DMS79 (cell line): ENCODE results near the gene MYL4.
"Not testable (repeated sequence)": the region's sequence is repeated elsewhere in the genome, so short reads cannot be mapped to it uniquely, and the experiment has no call there.

ENCODE experiments used
- DNase-seq: peaks from one replicate; lab custom pipeline; 2025; lab: John Stamatoyannopoulos, UW

Gene MYL4

DNA sequence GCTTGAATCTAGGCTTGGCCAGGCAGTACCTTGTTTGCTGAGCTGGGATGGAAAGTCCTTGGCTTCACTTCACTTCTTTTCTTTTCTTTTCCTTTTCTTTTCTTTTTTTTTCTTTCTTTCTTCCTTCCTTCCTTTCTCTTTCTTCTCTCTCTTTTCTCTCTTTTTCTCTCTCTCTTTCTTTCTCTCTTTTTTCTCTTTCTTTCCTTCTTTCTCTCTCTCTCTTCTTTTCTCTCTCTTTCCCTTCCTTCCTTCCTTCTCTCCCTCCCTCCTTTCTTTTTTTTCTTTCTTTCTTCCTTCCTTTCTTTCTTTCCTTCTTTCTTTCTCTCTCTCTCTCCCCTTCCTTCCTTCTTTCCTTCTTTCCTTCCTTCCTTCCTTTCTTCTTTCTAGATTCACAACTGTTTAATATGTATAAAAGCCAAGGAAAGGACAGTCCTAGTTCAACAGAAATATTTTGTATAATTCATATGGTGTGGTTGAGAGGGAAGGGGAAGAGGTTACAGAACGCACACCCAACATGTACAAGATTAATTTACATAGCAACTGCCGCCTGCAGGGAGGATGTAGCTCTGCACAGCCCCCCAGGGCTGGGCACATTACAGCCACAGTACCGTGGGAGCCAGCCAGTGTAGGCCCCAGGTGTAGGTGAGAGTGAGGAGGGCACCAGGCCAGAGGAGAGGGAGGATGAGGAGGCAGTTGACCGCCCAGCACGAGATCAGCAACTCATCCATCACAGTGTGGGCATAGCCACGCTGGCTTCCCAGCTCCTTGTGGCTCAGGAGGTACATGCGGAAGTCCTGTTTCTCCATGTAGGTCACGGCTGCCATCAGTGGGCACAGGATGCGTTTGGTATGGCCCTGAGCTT lies 34.8 kb downstream of the MYL4 start:
- DNase-seq, result no peak

- DNase-seq, result no peak
Observed at GRCh38 chr17:47244697-47245096, 35.5 kb downstream of the MYL4 start.

DNA sequence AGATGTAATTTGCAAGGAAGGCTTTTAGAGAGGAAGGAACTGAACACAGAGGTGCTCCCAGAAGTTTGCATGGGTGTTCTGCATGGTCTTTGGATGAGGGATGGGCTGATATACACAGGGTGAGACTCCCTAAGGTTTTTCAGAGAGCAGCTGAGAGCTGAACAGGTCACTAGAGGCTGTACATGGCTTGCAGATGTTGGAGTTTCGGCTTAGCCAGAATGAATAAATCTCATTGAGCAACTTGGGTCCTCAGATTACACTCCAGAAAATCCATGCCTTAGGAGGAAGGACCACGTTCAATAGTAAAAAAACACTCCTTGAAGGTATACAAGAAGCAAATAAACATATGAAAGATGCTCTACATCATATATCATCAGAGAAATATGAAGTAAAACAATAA lies 37.0 kb downstream of the MYL4 start:
- no peak for DNase-seq

DNA sequence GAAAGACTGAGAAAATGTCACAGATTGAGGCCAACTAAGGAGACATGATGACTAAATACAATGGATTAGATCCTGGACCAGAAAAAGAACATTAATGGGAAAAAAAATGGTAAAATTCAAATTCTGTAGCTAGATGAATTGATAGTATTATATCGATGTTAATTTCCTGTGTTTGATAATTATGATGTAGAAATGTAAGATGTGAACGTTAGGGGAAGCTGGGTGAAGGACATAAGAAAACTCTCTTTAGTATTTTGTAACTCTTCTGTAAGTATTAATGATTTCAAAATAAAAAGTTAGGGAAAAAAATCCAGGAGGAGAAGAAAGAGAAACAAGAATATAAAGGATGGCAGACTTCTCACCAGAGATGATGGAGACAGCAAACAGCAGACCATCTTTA lies 41.7 kb downstream of the MYL4 start:
- DNase-seq, result no peak

DNA sequence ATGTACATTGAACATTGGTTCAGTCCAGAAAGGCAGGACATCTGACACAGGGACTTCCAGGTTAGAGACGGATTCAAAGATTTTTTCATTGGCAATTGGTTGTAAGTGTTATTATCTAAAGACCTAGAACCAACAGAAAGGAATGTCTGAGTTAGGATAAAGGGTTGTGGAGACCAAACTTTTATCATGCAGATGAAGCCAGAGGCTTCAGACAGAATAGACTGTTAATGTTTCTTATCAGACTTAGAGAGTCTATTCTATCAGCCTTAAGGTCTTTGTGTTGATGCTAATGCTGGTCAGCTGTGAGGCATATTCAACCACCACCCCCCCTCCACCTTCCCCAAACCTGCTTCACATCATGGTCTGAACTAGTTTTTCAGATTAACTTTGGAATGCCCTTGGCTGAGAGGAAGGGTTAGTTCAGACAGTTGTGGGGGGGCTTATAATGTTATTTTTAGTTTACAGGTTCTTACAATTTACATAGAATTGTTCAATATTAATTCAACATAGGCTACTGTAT lies 42.3 kb downstream of the MYL4 start:
- no peak for DNase-seq

DNA sequence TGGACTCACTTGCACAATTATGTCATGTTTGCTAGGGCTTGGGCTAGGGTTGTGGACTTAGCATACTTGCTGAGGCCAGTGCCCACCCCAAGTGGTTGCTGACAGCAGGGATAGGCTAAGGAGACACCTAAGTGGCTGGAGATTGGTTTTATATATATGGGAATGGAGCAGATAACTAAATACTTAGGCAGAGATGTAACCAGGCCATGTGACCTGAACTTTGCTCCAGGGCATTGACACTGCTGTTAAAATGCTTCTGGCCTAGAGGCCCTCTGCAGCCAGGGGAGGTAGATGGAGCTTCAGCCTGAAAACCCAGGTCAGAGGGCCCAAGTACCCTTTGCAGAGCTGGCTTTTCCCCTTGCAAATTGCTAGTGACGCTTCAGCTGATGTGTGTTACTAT lies 43.1 kb downstream of the MYL4 start:
- no peak for DNase-seq

GRCh38 chr17:47252766-47253512 lies 43.8 kb downstream of the MYL4 start:
- DNase-seq, result no peak

DNA sequence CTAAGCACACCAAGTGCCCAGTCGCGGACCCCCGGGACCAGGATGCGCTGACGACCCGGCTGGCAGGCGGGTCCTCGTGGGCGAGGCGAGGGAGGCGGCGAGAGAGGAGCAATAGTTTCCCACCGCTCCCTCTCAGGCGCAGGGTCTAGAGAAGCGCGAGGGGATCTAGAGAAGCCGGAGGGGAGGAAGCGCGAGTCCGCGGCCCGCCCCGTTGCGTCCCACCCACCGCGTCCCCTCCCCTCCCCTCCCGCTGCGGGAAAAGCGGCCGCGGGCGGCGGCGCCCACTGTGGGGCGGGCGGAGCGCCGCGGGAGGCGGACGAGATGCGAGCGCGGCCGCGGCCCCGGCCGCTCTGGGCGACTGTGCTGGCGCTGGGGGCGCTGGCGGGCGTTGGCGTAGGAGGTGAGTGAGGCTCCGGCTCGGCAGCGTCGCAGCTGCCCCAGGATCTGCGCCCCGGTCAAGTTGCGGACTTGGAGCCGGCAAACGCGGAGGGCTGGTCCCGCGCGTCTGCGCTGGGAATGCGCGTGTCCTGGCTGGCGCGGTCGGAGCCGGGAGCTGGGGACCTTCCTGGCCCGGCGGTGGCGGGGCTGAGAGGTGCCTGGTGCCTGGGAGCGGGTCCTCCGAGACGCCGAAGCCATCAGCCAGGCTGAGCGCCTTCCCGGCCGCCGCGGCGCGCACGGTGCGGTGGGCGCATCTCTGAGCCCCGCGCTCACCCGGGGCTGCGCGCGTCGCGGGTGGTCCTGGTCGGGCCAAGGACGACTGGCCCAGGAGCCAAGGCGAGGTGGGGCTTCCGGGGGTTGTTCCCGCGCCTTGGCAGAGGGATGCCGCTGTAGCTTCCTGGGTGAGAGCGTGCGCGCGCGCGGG lies 44.6 kb downstream of the MYL4 start, which contains the start of gene ITGB3:
ITGB3 (plus strand) TSS at position 287 of the 862 bp plus-strand sequence; CDS start at position 322, 35 bp downstream.
- DNase-seq, result peak; percentile 29

DNA sequence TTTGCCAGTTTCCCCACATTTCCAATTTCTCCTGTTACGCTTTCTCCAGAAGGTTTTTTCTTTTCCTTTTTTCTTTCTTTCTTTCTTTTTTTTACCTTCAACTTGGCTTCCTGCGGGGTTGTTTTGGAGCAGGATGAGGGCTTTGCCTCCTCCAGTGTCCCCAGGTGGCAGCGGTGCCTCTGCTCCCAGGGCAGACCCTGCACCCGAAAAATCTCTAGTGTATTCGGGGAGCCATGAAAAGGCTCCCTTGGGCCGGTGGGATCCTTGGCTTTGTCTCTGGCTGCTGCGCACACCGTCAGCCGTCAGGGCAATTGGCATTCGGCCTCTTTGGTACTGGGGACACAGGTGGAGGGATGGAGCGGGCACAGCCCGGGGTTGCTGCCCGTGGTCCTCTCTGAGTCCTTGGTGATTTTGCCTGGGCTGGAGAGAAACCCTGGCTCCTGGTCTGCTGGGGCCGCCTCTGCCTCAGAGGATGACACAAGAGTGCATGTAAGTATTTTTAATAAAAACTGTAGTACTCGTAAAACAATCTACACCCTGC lies 45.3 kb downstream of the MYL4 start:
- no peak for DNase-seq

DNA sequence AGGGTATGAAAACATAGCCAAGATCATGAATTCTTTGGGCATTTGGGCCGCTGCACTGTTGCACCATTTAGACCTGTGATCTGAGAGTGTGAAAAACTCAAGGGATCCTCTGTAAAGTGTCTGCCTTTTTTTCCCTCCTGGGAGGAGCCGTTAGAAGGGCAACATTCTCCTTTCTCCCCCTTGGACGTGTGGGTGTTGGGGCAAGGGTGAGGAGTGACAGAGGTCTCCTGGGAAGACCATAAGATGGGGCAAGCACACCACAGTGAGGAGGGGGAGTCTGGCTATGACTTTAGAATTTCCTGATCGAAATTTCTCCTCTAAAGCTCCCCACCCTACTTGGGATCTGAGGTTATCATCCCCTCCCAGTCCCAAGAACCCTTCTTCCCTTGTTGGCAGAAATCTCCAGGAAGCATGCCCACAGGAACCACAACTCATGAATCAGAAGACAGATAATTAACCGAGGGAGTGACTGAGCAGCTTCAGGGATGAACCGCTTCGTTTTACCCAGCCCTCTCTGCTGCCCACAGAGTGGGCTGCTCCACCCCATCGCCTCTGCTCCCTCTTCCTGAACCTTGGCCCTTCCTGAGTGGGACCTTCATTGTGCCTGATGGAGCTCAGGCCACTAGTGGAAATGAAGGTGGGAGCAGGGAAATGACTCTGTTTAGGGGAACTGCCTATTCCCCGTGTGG lies 48.6 kb downstream of the MYL4 start:
- no peak for DNase-seq

DNA sequence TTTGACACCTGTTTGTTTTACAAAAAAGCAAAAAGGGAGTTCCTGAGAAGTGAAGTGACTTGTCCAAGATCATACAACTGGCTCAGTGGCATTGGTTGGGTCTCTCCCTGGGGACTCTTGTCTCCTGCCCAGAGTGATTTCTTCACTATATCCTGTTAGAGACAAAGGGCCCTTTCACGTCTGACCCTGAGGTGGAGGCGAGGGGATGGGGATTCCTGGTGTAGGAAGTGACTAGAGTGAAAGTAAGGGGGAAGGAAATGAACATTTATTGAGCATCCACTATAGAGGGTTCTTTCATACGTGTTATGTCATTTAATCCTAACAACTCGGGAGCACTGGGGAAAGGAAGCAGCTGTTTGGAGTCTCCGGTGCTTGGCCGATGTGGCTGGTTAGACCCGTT lies 53.4 kb downstream of the MYL4 start:
- DNase-seq, result no peak

DNA sequence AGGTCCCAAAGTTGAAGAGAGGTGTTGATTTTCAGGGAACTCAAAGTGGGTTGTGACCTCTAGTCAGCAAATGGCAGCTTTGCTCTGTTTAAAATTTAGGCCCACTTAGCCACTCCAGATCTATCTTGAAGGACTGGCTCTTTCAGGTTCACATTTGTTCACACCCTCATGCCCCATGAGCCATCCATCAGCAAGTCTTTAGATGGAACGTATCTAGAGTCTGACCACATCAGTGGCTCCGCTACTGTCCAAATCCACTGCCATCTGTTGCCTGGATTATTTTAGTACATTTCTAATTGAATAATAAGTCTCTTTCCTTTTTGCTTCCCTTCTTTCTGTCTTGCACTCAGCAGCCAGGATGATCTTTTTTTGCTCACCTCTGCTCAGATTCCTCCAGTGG lies 55.0 kb downstream of the MYL4 start:
- no peak for DNase-seq

DNA sequence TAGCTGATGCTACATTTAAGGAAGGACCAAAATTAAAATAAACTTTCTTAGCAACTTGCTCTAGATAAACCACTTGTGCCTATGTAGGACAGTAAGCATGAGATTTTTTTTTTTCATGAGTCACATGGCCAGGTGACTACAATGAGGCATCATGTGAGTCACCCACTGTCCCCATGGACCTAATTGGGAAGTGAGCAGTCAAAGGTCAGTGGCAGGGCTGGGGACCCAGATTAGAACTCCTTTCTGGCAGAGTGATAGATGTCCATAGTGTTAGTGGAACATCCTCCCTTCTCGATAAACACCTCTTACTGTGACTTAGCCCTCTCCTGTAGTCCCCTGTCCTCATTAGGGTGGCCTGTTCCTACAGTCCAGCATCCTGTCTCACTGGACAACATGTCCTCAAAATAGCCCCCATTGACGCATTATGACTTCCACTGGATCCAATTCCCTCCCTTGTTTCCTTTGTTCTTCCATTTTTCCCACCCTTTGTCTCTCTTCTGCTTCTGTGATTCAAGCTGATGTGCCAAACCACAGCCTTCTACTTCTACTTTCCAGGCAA lies 56.9 kb downstream of the MYL4 start:
- DNase-seq, result no peak

DNA sequence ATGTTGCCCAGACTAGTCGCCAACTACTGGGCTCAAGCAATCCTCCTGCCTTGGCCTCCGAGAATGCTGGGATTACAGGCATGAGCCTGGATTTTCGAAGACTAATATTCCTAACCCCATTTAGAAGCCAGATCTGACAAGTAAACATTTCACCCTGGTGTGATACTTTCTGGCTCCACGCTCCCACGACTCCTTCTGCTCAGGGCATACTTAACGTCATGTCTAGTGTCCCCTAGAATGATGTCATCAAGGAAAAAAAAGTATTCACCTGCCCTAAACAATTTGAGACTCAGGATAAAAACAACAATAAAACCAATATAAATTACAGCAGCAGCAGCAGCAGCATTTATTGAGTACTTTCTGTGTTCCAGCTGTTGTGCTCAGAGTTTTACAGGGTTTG lies 57.6 kb downstream of the MYL4 start:
- DNase-seq, result no peak

DNA sequence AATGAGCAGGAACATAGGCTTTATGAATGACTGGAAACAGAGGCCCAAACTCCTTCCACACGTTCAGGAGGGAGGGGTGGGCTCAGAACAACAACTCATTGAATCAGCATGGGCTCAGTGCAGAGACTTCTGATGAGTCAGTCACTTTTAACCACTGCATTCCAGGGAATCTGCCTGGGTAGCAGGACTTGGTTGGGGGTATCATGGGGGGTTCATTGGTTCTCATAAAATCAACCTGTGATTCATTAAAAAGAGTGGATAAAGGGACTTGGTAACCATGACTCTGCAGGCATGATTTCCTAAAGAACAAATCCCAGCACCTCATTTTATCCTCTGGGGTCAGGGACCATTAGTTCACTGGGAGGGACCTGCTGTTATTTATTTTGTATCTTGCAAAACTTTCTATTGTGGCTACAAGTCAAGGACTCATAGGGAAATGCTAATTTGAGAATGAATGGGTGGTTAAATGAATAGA lies 58.2 kb downstream of the MYL4 start:
- no peak for DNase-seq

DNA sequence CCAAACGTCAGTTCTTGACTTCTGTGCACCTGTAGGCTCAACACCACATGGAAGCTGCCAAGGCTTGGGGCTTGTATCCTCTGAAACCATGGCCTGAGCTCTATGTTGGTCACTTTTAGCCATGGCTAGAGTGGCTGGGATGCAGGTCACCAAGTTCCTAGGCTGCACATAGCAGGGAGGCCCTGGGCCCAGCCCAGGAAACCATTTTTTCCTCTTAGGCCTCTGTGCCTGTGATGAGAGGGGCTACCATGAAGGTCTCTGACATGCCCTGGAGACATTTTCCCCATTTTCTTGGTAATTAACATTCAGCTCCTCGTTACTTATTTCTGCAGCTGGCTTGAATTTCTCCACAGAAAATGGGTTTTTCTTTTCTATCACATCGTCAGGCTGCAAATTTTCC lies 59.8 kb downstream of the MYL4 start:
- DNase-seq, result not testable (repeated sequence)

- DNase-seq, result not testable (repeated sequence)
Observed at GRCh38 chr17:47269561-47270280, 60.6 kb downstream of the MYL4 start.

DNA sequence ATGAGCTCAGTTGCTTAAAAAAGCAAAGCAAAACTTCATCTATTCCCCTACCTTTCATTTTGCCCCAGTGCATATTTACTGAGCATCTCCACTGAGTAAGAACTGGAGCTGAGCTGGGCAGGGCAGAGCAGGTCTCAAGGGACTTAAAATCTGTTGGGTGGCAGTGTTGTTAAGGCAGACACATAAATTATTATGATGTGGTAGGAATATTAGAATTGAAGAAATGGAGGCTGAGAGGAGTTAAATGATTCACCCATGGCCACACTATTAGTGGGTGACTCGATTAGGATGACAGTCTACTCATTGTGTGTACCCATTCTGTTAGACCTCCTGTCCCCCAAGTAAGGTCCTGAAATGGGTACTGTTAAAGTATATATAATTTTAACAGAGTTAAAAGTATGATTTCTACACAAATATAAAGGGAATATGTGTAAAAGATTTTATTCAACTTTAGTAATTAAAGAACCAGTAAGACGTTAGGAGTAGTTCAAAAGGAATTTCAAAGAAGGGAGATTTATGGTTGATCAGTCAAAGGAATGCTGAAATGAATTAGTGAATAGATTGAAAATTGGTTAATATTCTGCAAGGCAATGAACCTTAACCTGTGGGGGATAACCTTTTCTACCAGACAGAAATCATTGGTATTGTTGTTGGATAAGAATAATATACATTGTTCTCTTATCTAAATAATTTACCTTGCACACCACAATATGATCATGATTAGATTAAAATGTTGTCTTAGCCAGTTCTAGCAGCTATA lies 62.0 kb downstream of the MYL4 start:
- DNase-seq, result no peak

- DNase-seq, result no peak
Observed at GRCh38 chr17:47272491-47272890, 63.3 kb downstream of the MYL4 start.
